Ovary (tissue), 9 donors: ENCODE results near the gene YARS1. TPM values are rescaled to one million over a fixed set of nuclear protein-coding genes. Genes with fewer than 3 reads are reported as not detected.

ENCODE experiments used
- DNase-seq, 5 donors: peaks; one replicate each; pipeline ENCODE4 v3.0.0-alpha.2; 2019 to 2020
- H3K27ac ChIP-seq, 2 donors: fragments of 200-600 bp; one replicate each; pipeline versions ENCODE4 v1.5.1 to v1.8.0; 2019 to 2022
- H3K27me3 ChIP-seq: fragments of 200-600 bp; one replicate; pipeline ENCODE4 v1.8.0; 2022
- H3K36me3 ChIP-seq: fragments of 200-600 bp; sonication (generic); one replicate; pipeline ENCODE4 v1.5.1; 2019
- H3K4me1 ChIP-seq: one replicate; pipeline ENCODE4 v1.8.1; 2013; ENCODE audit warnings: mild to moderate bottlenecking, moderate library complexity; ENCODE audit not compliant: insufficient read depth
- H3K4me3 ChIP-seq: fragments of 200-600 bp; sonication (generic); one replicate; pipeline ENCODE4 v1.5.1; 2017
- H3K9me3 ChIP-seq, 2 donors: fragments of 200-600 bp in 1 of 2; sonication (generic) in 1 of 2; one replicate each; pipeline versions ENCODE4 v1.5.1 to v1.8.1; 2013 to 2019; ENCODE audit warnings: mild to moderate bottlenecking in 1 of 2, moderate library complexity in 1 of 2
- EP300 ChIP-seq: sonication (generic); formaldehyde crosslinking; IDR thresholded peaks from one replicate; pipeline ENCODE4 v1.6.1; 2017; ENCODE audit warnings: antibody characterized with exemption
- POLR2A ChIP-seq: fragments of 450-650 bp; IDR thresholded peaks from one replicate; pipeline ENCODE4 v1.6.1; 2017; ENCODE audit warnings: antibody characterized with exemption, mild to moderate bottlenecking, moderate library complexity
- WGBS, 3 donors: extraction: QIAGEN DNeasy Blood & Tissue Kit in 1 of 3; methylation state at CpG; one replicate each; pipeline versions ENCODE4 v1.1.5 to v1.1.7; 2013 to 2017; 5-methylcytosine and 5-hydroxymethylcytosine counted together
- intact Hi-C, 4 donors: fragments of 100-400 bp; cut with DNase I; formaldehyde crosslinking; loops; one replicate each; pipeline versions ENCODE4 v1.11.0 to v1.15.1; 2022 to 2023
- polyA plus RNA-seq, 2 donors: library from polyadenylated mRNA; stranded (reverse); fragments of 200-250 nt in 1 of 2; fragments of 350-450 nt in 1 of 2; fragmentation: Illumina TruSeq in 1 of 2; extraction: RNeasy Lipid Tissue Mini Kit (QIAGEN cat#74804) in 1 of 2; gene quantifications; one replicate each; pipeline ENCODE4 v1.2.3, GENCODE V29; 2013 to 2014
- total RNA-seq, 7 donors: library from RNA; depleted of rRNA in 2 of 7; stranded (reverse); fragments of >200 nt in 2 of 7; fragmentation: NEBNext Ultra II Directional in 3 of 7; extraction: Animal tissue kit (Norgen Biotek cat#: 25700) in 3 of 7; gene quantifications; one replicate each; pipeline versions ENCODE4 v1.1.0 to v1.2.4, GENCODE V29; 2016 to 2023
- TF ChIP-seq, protein P1 (sequence below), 3 donors: fragments of 450-650 bp in 2 of 3; fragments of 200-600 bp in 1 of 3; IDR thresholded peaks; one replicate each; pipeline versions ENCODE4 v1.5.1 to v1.8.0; 2016 to 2022; ENCODE audit warnings: antibody characterized with exemption in 3 of 3, mild to moderate bottlenecking in 1 of 3
- donor health status: DM: no; HTN: no; CAD: no; lungs with moderate emphysema.
- donor health status: DM: no; HTN: no; CAD: no.
- donor health status: Bipolar disorder and iron deficiency.
- donor health status: DM: yes; HTN: yes; CAD: no.
- donor health status: DM: no; HTN: no; CAD: no.
- donor health status: DM: yes; HTN: yes; CAD: no.

The YARS1 gene
- total and polyA plus RNA-seq, 9 donors, result 19.8 to 272 (median 46.2) TPM

DNA sequence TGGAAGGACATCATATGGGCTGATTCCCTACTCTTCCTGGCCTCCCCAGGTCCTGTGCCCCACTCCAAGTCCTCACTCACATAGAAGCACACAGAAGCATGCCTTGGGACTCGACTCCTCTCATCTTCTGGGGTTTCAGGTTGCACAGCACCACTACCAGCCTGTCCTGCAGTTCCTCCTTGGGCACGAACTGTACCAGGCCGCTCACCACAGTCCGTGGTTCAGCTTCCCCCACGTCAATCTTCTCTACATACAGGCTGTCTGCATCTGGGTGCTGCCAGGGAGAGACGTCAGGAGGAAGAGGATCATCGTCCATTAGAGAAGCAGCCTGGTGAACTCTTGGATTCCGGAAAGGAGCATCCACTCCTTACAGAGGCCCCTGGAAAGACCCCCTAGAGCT is 37.2 kb downstream of the YARS1 start:
- TF ChIP-seq, protein P1, sequence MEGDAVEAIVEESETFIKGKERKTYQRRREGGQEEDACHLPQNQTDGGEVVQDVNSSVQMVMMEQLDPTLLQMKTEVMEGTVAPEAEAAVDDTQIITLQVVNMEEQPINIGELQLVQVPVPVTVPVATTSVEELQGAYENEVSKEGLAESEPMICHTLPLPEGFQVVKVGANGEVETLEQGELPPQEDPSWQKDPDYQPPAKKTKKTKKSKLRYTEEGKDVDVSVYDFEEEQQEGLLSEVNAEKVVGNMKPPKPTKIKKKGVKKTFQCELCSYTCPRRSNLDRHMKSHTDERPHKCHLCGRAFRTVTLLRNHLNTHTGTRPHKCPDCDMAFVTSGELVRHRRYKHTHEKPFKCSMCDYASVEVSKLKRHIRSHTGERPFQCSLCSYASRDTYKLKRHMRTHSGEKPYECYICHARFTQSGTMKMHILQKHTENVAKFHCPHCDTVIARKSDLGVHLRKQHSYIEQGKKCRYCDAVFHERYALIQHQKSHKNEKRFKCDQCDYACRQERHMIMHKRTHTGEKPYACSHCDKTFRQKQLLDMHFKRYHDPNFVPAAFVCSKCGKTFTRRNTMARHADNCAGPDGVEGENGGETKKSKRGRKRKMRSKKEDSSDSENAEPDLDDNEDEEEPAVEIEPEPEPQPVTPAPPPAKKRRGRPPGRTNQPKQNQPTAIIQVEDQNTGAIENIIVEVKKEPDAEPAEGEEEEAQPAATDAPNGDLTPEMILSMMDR (IDR thresholded peaks at IDR 0.05), result no peak
- TF ChIP-seq POLR2A, result no peak
- TF ChIP-seq EP300, result no peak
- H3K4me3 ChIP-seq, result no peak overlapping the region
- no peak overlapping the region for H3K27ac ChIP-seq
- H3K36me3 ChIP-seq, result no peaks in the 10 kb centered on the region
- H3K4me1 ChIP-seq, result no peaks in the 10 kb centered on the region
- H3K9me3 ChIP-seq, result no peaks in the 10 kb centered on the region
- WGBS, 3 donors, result 90 to 92% (median 90%) methylated on average over 8 of the region's 8 CpGs
- intact Hi-C loops, result no loop called here
- no peaks in the 10 kb centered on the region for H3K27me3 ChIP-seq
- peak in 1 of 5 donors; percentile 14 for DNase-seq

DNA sequence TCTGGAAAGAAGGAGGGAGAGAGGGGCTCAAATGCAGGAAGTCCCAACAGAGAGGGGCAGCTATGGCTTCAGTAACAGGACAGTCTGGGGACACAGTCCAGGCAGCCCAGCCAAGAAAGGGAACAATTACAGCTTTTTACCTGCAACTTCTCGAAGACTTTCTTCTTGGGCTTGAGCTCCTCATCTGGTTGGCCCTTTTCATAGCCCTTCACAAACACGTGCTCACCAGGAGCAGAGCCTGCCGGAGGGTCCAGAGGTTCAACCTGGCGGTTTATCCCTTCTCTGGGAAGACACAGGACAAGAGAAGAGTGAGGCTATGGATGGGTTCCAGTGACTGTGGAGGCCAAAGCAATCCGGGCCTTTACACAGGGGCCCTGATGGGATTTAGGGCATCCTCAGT is 37.9 kb downstream of the YARS1 start:
- Histone ChIP-seq H3K4me1 (no peaks in the 10 kb centered on the region), H3K9me3 (no peaks in the 10 kb centered on the region), H3K27ac (no peak overlapping the region), H3K4me3 (no peak overlapping the region), H3K36me3 (no peaks in the 10 kb centered on the region), H3K27me3 (no peaks in the 10 kb centered on the region)
- no peak for TF ChIP-seq POLR2A
- TF ChIP-seq EP300, result no peak
- TF ChIP-seq, protein P1 (IDR thresholded peaks at IDR 0.05), result no peak
- WGBS, 3 donors, result 85 to 91% (median 91%) methylated on average over 5 of the region's 5 CpGs
- intact Hi-C loops, result no loop called here
- no peak for DNase-seq

DNA sequence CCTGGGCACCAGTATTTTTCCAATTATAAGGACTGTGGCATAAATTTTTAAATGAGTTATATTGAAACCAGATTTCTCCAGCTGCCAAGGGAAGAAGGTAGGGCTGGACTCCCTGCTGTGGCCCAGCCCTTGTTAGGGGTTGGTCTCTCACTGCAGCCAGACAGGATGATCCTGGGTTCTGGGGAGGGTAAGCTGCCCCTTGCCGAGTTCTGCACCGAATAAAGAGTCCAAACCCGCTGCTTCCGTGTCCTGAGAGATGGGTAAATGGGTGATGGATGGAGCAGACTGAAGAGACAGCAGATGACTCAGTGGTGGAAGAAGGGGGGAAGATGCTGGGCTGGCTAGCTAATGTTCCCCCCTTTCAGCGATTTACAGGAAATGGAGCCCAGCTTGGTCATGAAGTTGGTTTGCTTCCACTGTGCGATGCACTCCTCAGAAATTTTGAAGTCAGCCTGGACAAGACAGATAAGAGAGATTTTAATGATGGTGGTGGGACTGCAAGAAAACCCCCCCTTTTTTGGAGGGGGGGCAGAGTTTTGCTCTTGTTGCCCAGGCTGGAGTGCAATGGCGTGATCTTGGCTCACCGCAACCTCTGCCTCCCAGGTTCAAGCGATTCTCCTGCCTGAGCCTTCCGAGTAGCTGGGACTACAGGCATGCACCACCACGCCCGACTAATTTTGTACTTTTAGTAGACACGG is 41.4 kb downstream of the YARS1 start:
- Histone ChIP-seq H3K27me3 (no peaks in the 10 kb centered on the region), H3K27ac (no peak overlapping the region), H3K36me3 (no peaks in the 10 kb centered on the region), H3K9me3 (no peaks in the 10 kb centered on the region), H3K4me3 (no peak overlapping the region), H3K4me1 (peaks cover 7% of the 10 kb centered on the region)
- DNase-seq, result peak in 1 of 5 donors; percentile 24
- intact Hi-C loops, result no loop called here
- no peak for TF ChIP-seq POLR2A
- no peak for TF ChIP-seq EP300
- TF ChIP-seq, protein P1 (IDR thresholded peaks at IDR 0.05), result no peak
- WGBS, 3 donors, result 73 to 77% (median 75%) methylated on average over 13 of the region's 13 CpGs

DNA sequence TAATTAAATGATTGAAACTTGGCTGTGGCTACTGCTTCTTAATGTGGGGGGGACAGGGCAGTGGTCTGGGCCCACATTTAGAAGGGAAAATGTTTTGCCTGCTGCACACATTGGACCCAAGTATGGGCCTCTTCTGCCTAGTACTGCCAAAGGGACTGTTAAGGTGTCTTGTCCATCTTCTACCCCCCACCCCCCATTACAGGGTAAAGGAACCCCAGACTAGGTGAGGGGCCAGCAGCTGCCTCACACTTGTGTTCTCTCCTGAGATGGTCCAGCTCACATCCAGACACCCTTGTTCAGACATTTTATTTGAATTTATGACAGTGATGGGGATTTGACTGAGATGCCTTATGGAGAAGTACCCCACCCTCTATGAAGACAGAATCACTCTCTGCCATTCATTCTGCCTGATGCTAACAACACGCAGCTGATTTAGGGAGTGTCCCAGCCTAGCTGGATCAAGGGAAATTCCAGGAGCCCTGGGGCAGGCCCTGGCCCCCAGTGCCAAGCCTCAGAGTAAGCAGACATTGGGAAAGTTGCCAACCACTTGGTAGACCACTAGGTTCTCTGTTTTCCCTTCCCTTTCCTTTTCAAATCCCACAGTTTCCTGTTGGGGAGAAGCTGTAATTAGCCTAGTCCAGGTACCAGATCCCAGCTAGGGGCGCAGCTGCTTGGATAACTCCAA is 42.1 kb downstream of the YARS1 start:
- intact Hi-C loops, result loop anchor here (5.0 kb wide), 2 partner anchors 63 to 97 kb away; partner anchors contain the start of gene FNDC5 (in 1 of the 4)

More for the DNA sequence above, 42.1 kb downstream of the YARS1 start:
- Histone ChIP-seq H3K9me3 (no peaks in the 10 kb centered on the region), H3K4me1 (peaks cover 7% of the 10 kb centered on the region), H3K27ac (no peak overlapping the region), H3K4me3 (no peak overlapping the region), H3K36me3 (no peaks in the 10 kb centered on the region), H3K27me3 (no peaks in the 10 kb centered on the region)
- DNase-seq, result peak in 1 of 5 donors; percentile 33
- 41 to 58% (median 46%) methylated on average over 2 of the region's 2 CpGs for WGBS, 3 donors
- TF ChIP-seq EP300 (no peak), POLR2A (no peak)
- TF ChIP-seq, protein P1 (IDR thresholded peaks at IDR 0.05), result no peak
